RWPE2 (cell line): ENCODE measurements around the gene MARCHF7.
"Not testable (repeated sequence)": the region's sequence is repeated elsewhere in the genome, so short reads cannot be mapped to it uniquely, and the experiment has no call there.

Source experiments
- ATAC-seq: fragments of 200-7000 bp; cut with Tn5 transposase; 3 replicates; pipeline ENCODE4 v1.9.1; 2021; ENCODE audit warnings: low read depth
- DNase-seq: peaks from one replicate; pipeline ENCODE4 v3.0.0-alpha.2; 2020; ENCODE audit warnings: low spot score
- H3K27ac ChIP-seq: fragments of 450-650 bp; 2 replicates; pipeline ENCODE4 v1.5.1; 2017; ENCODE audit warnings: mild to moderate bottlenecking; ENCODE audit not compliant: poor library complexity, severe bottlenecking
- H3K27me3 ChIP-seq: fragments of 250-450 bp; sonication (Bioruptor Pico); 2 replicates; pipeline ENCODE4 v1.5.1; 2021; ENCODE audit warnings: mild to moderate bottlenecking, moderate library complexity; ENCODE audit not compliant: insufficient read depth, poor library complexity, severe bottlenecking
- H3K36me3 ChIP-seq: fragments of 250-450 bp; sonication (Bioruptor Pico); 2 replicates; pipeline ENCODE4 v1.5.1; 2020; ENCODE audit warnings: low read depth, mild to moderate bottlenecking, moderate library complexity
- H3K4me1 ChIP-seq: fragments of 250-450 bp; sonication (Bioruptor Pico); 2 replicates; pipeline ENCODE4 v1.5.1; 2021; ENCODE audit warnings: mild to moderate bottlenecking, moderate library complexity; ENCODE audit not compliant: insufficient read depth, poor library complexity, severe bottlenecking
- H3K4me3 ChIP-seq: fragments of 250-450 bp; sonication (Bioruptor Pico); 2 replicates; pipeline ENCODE4 v1.5.1; 2021; ENCODE audit warnings: mild to moderate bottlenecking, moderate library complexity; ENCODE audit not compliant: severe bottlenecking
- H3K9me3 ChIP-seq: fragments of 250-450 bp; sonication (Bioruptor Pico); 2 replicates; pipeline ENCODE4 v1.5.1; 2021; ENCODE audit warnings: mild to moderate bottlenecking, moderate library complexity; ENCODE audit not compliant: severe bottlenecking
- TF ChIP-seq, protein P1 (sequence below): fragments of 450-650 bp; IDR thresholded peaks from one replicate; pipeline ENCODE4 v1.5.1; 2017; ENCODE audit warnings: mild to moderate bottlenecking, moderate library complexity; ENCODE audit not compliant: poor library complexity, severe bottlenecking

The MARCHF7 gene

DNA sequence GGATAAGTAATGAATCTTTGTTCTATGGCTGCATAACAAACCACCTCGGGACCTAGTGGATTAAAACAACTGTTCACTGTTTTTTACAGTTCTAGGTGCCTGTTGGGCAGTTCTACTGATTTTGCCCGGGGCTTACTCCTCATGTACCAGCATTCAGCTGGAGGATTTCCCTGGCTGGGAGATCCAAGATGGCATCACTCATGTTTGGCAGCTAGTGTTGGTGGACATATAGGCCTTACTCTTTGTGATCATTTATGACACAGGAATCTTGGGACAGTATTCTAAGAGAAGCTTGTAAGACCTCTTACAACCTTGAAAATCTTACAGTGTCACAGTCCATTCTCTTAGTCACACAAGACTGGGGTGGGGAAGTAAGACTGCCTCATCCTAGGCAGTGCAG lies 4.6 kb downstream of the MARCHF7 start:
- H3K4me1 ChIP-seq, result peaks cover 15% of the 10 kb centered on the region
- TF ChIP-seq, protein P1, sequence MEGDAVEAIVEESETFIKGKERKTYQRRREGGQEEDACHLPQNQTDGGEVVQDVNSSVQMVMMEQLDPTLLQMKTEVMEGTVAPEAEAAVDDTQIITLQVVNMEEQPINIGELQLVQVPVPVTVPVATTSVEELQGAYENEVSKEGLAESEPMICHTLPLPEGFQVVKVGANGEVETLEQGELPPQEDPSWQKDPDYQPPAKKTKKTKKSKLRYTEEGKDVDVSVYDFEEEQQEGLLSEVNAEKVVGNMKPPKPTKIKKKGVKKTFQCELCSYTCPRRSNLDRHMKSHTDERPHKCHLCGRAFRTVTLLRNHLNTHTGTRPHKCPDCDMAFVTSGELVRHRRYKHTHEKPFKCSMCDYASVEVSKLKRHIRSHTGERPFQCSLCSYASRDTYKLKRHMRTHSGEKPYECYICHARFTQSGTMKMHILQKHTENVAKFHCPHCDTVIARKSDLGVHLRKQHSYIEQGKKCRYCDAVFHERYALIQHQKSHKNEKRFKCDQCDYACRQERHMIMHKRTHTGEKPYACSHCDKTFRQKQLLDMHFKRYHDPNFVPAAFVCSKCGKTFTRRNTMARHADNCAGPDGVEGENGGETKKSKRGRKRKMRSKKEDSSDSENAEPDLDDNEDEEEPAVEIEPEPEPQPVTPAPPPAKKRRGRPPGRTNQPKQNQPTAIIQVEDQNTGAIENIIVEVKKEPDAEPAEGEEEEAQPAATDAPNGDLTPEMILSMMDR, result no peak
- H3K27me3 ChIP-seq, result no peaks in the 10 kb centered on the region
- no peak overlapping the region for H3K27ac ChIP-seq
- ATAC-seq (no peak), DNase-seq (no peak)
- no peak overlapping the region for H3K4me3 ChIP-seq
- no peaks in the 10 kb centered on the region for H3K9me3 ChIP-seq
- H3K36me3 ChIP-seq, result peaks cover 77% of the 10 kb centered on the region

DNA sequence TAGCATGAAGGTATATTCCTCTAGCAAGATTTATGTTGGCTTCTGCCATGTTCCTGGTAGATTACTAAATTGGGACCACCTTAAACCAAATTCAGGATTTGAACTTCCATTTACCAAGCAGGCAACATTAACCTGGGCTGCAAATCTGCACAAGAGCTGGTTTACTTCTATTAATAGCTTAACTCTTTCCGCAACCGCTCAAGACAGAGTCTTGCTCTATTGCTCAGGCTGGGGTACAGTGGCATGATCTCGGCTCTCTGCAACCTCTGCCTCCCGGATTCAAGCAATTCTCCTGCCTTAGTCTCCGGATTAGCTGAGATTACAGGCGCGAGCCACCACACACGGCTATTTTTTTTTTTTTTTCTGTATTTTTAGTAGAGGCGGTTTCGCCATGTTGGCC lies 8.4 kb downstream of the MARCHF7 start:
- no peak for ATAC-seq

DNA sequence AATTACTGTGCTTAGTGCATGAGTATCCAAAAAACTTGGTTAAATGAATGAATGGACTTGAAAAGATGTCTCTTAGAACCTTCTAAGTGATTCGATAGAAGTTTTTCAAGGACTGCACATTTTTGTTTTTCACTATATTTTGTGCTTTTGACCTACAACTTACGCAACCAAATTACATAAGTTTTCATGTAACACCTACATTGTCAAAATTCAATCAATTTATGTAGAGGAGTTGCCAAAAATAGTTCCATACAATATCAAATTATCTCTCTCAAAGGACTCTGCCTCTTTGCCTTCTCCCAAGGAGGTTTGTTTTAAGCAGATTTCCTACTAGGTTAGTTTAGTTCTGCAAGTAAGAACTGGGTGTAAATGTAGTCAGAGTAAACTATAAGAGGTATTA lies 10.3 kb downstream of the MARCHF7 start:
- H3K9me3 ChIP-seq, result no peaks in the 10 kb centered on the region
- H3K4me1 ChIP-seq, result peaks cover under 1% of the 10 kb centered on the region

More for the DNA sequence above, 8.4 kb downstream of the MARCHF7 start:
- DNase-seq, result no peak
- no peaks in the 10 kb centered on the region for H3K9me3 ChIP-seq
- H3K36me3 ChIP-seq, result peaks cover 96% of the 10 kb centered on the region
- no peak overlapping the region for H3K4me3 ChIP-seq
- H3K27me3 ChIP-seq, result no peaks in the 10 kb centered on the region
- H3K27ac ChIP-seq, result no peak overlapping the region
- peaks cover 2% of the 10 kb centered on the region for H3K4me1 ChIP-seq
- TF ChIP-seq, protein P1, result no peak

GRCh38 chr2:159724795-159725572 lies 12.7 kb downstream of the MARCHF7 start:
- not testable (repeated sequence) for DNase-seq, H3K9me3 ChIP-seq, H3K27ac ChIP-seq, H3K27me3 ChIP-seq, H3K4me3 ChIP-seq, H3K4me1 ChIP-seq, ATAC-seq
- peaks cover 79% of the 10 kb centered on the region for H3K36me3 ChIP-seq

More for the DNA sequence above, 10.3 kb downstream of the MARCHF7 start:
- ATAC-seq, result no peak
- Histone ChIP-seq H3K27ac (no peak overlapping the region), H3K27me3 (no peaks in the 10 kb centered on the region), H3K36me3 (peaks cover 81% of the 10 kb centered on the region), H3K4me3 (no peak overlapping the region)
- TF ChIP-seq, protein P1, result no peak
- no peak for DNase-seq

DNA sequence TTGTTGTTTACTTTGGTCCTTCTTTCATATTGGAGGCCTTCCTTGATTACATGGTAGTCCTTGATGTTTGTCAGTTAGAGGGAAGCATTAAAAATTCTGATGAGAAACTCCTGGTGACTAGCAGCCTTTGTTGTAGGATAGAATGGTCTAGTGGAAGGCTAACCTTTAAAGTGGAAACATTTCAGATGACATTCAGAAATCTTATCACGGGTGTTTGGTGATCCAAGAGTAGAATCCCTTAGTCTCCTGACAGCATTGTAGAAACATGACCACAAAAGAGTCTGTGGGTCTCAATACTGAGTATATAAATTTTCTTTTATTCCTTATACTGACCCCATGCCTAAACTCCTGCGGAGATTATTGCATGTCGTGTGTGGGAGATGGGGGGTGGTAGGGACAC lies 13.4 kb downstream of the MARCHF7 start:
- H3K4me3 ChIP-seq, result no peak overlapping the region
- H3K4me1 ChIP-seq, result no peaks in the 10 kb centered on the region
- H3K27me3 ChIP-seq, result no peaks in the 10 kb centered on the region
- TF ChIP-seq, protein P1, result no peak
- no peak for ATAC-seq
- no peaks in the 10 kb centered on the region for H3K9me3 ChIP-seq
- H3K36me3 ChIP-seq, result peaks cover 79% of the 10 kb centered on the region
- H3K27ac ChIP-seq, result no peak overlapping the region
- DNase-seq, result no peak
